HG03103 (cell line): Measurements from ENCODE around the gene HASPIN.
A peak's percentile ranks its signal among the peaks of the same experiment; 100 is the strongest.

ENCODE experiments used
- ATAC-seq: cut with Tn5 transposase; IDR thresholded peaks from one replicate; pipeline ENCODE4 v1.9.1; 2021; ENCODE audit warnings: low read depth; ENCODE audit not compliant: unreplicated experiment

Gene HASPIN

GRCh38 chr17:3723556-3724377 lies at the start of gene HASPIN:
Gene HASPIN (plus strand): TSS chr17:3723903. CDS start chr17:3723936, 33 bp downstream.
- ATAC-seq = peak; percentile 84

DNA sequence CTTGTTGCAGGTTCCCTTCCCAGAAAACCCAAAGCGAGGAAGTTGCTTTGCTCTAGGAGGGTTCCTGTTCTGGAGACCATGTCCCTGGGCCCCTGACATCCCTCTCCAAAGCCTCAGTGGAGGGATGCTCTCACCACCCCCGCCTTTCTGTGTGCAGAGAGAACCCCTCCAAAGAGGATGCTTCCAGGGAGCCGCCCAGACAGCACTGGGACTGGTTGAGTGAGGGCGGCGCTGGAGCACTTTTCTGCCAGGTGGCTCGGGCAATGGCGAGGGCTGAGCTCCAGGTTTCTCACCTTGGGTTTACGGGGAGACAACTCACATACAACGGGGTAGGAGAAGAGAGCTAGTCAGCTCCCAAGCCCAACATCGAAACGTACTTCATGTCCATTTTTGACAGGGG lies 47.8 kb upstream of the HASPIN start:
- ATAC-seq = no peak

DNA sequence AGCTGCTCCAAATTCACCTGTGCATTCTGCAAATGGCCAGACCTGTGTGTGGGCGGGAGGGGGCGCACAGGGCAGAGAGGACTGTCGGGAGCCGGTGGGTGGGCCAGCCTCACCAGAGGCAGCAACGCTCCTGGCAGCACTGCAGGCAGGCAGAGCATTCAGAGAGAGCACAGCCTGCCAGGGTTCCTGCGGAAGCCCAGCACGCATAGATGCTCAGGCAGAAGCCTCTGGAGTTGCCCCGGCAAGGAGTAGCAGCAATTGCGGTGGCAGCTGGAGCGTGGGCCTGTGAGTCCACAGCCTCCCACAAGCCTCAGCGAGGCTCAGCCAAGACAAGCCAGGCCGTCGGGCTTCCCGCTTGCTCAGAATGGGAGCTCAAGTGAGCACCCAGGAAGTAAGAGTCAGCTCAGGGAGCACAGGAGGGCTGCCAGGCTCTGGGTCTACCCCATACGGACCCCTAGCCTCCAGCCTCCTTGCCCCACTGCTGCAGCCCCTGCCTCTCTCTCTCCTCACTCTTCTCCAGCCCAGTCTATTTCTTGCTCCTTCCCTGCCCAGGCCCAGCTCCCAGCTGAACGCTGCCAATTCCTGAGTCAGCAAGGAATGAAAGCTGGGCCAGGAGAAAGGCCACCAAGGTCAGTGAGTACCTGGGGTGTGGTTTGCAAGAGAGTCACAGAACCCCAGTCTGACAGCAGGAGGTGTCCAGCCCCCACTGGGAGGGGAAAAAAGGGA lies 45.4 kb upstream of the HASPIN start:
- ATAC-seq = no peak

- ATAC-seq = no peak
These were observed 44.7 kb upstream of the HASPIN start for GRCh38 chr17:3678821-3679530.

GRCh38 chr17:3679531-3680126 lies 44.1 kb upstream of the HASPIN start:
- ATAC-seq = no peak

- no peak for ATAC-seq
These were observed 42.6 kb upstream of the HASPIN start for GRCh38 chr17:3681057-3681456.

DNA sequence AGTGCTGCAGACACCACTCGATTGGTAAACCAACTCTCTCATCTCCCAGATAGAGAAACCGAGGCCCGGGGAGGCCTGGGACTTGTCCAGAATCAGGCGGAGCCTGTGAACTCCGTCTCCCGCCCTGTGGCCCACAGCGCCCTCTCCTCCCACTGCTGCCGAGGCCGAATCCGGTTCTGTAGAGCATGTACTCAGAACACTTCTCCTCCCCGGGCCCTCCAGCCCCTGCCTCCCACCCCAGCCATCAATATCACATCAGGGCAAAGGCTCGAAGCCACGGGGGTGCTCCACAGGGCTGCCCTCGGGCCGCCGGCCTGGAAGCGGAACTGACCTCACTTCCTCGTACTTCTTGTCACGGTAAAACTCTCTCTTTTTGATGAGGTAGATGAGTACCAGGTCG lies 42.1 kb upstream of the HASPIN start:
- no peak for ATAC-seq

GRCh38 chr17:3682033-3682432 lies 41.7 kb upstream of the HASPIN start:
- ATAC-seq = no peak

GRCh38 chr17:3683054-3683511 lies 40.6 kb upstream of the HASPIN start:
- no peak for ATAC-seq

GRCh38 chr17:3685174-3685573 lies 38.5 kb upstream of the HASPIN start:
- no peak for ATAC-seq

DNA sequence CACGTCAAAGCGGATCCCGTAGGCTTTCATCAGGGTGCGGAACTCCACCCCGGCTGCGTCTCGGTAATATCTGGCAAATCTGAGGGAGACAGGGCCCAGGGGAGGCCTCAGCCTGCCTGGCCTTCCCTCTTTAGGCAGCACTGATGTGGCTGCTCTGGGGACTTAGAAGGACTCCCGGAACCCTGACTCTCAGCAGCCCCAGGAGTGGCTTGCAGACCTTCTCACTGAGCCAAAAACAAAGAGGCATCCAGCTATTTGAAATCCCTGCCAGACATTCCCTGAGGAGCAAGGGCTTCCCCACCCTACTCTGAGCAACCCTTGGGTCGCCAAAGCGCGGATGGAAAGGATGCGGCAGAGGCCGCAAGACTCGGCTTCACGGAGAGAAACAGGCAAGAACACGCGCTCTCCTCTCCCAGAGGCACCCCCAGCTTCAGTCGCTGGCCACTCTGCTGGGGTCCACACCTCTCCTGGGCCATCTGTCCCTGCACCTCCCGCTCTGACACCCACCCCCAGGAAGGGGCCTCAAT lies 35.6 kb upstream of the HASPIN start:
- ATAC-seq = no peak

- ATAC-seq = no peak
These were observed 34.8 kb upstream of the HASPIN start for GRCh38 chr17:3688852-3689261.

DNA sequence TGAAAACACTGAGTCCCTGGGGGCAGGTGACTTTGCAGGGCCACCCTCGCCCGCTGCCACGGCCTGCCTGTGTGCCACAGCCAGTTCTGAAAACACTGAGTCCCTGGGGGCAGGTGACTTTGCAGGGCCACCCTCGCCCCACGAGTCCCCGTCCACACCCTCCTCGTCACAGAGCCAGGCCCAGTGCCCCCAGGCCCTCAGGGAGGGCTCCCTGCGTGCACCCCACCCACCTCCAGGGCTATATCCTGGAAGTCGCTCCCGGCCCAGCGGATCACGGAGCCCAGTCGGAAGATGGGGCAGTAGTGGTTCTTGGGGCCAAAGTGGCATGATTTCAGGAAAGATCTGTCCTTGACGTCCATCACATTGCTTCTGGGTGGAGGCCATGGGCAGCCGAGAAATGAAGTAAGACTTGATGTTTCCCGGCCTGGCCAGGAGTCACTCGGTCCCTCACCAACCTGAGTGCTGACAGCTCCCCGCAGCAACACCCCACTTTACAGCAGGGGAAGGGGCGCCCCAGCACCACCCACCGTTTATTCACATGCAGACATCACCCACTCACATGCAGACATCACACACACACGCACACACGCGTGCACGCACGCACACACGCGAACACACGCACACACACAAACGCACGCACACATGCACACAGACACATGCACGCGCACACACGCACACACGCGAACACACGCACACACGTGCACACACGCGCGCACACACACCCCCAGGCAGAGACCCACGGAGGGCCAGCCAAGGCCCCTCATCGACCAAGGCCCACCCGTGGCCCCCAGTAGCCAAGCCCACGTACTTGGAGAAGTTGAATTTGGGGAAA lies 34.2 kb upstream of the HASPIN start:
- ATAC-seq = no peak

- no peak for ATAC-seq
These were observed 33.5 kb upstream of the HASPIN start for GRCh38 chr17:3690094-3690715.

- no peak for ATAC-seq
These were observed 32.1 kb upstream of the HASPIN start for GRCh38 chr17:3691617-3692067.

DNA sequence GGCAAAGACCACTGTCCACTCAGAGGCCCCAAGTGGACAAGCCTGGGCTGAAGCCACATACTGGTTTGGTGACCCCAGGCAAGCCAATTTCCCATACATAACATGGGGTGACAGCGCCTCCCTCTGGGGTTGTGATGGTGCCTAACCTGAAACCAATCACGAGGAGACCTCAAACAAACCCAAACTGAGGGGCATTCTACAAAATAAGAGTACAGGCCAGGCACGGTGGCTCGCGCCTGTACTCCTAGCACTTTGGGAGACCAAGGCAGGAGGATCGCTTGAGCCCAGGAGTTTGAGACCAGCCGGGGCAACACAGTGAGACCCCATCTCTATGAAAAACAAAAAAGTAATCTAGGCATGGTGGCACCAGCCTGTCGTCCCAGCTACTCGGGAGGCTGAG lies 31.4 kb upstream of the HASPIN start:
- no peak for ATAC-seq

- ATAC-seq = no peak
These were observed 30.6 kb upstream of the HASPIN start for GRCh38 chr17:3693141-3693540.

DNA sequence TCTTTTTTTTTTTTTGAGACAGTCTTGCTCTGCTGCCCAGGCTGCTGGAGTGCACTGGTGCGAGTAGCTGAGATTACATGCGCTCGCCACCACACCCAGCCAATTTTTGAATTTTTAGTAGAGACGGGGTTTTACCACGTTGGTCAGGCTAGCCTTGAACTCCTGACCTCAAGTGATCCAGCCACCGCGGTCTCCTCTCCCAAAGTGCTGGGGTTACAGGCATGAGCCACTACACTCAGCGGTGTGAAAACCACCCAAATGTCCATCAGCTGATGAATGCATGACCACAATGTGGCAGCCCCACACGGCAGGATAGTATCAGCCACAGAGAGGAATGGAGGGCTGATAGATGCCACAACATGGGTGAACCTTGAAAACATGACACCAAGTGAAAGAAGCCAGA lies 29.9 kb upstream of the HASPIN start:
- no peak for ATAC-seq

DNA sequence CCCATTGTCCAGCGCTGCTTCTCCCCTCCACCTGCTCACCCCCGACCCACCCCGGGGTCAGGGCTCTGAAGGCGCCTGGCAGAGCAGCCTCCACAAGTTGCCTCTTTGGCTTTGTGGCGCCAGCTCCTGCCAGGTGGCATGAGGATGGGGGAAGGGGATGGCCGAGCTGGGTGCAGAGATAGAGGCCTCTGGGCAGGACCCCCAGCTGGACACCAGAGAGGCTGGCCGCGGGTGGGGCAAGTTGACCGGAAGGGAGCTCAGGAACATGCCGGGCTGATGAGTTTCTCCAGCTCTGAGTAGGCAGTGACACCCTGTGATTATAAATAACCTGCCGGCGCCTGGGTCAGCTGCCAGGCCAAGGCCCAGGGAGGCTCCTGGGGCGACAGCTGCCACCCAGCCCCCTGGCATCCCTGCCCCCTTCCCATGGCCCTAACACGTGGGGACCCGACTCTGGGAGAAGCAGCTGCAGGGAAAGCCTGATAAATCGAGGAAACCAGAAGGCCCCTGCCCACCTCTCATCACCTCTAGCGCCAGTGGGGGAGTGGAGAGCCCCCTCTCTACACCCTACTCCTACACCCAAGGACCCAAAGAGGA lies 28.5 kb upstream of the HASPIN start:
- ATAC-seq = no peak
